Activated gamma-delta T cell treated with anti-CD3 and anti-CD28 coated beads, Interleukin-2, amount 50 U/mL, for 16 hours (primary cell): ENCODE results near the gene PFKFB3.
A peak's percentile ranks its signal among the peaks of the same experiment; 100 is the strongest.
"Not testable (repeated sequence)": the region's sequence is repeated elsewhere in the genome, so short reads cannot be mapped to it uniquely, and the experiment has no call there.

Experiments used
- DNase-seq: peaks from one replicate; pipeline ENCODE4 v3.0.0-alpha.2; 2020; ENCODE audit warnings: low read depth

PFKFB3 gene

GRCh38 chr10:6202684-6203330 lies at the start of gene PFKFB3:
PFKFB3 (plus strand) TSS chr10:6202932; CDS start chr10:6203261, 329 bp downstream.
- peak; percentile 88 for DNase-seq

- no peak for DNase-seq
Observed at GRCh38 chr10:6153845-6154244, 48.9 kb upstream of the PFKFB3 start.

- DNase-seq, result no peak
Observed at GRCh38 chr10:6154566-6154965, 48.2 kb upstream of the PFKFB3 start.

GRCh38 chr10:6158276-6158675 lies 44.5 kb upstream of the PFKFB3 start:
- DNase-seq, result no peak

- no peak for DNase-seq
Observed at GRCh38 chr10:6161921-6162320, 40.8 kb upstream of the PFKFB3 start.

GRCh38 chr10:6162589-6163356 lies 40.0 kb upstream of the PFKFB3 start:
- no peak for DNase-seq

GRCh38 chr10:6163364-6164270 lies 39.1 kb upstream of the PFKFB3 start:
- peak; percentile 90 for DNase-seq

GRCh38 chr10:6164271-6165095 lies 38.2 kb upstream of the PFKFB3 start:
- no peak for DNase-seq

- no peak for DNase-seq
Observed at GRCh38 chr10:6165221-6165725, 37.5 kb upstream of the PFKFB3 start.

- not testable (repeated sequence) for DNase-seq
Observed at GRCh38 chr10:6165933-6166332, 36.8 kb upstream of the PFKFB3 start.

GRCh38 chr10:6167456-6167855 lies 35.3 kb upstream of the PFKFB3 start:
- DNase-seq, result no peak

GRCh38 chr10:6168084-6168483 lies 34.6 kb upstream of the PFKFB3 start:
- DNase-seq, result no peak

- no peak for DNase-seq
Observed at GRCh38 chr10:6170638-6171037, 32.1 kb upstream of the PFKFB3 start.

GRCh38 chr10:6171881-6172695 lies 30.6 kb upstream of the PFKFB3 start:
- no peak for DNase-seq

- DNase-seq, result peak; percentile 28
Observed at GRCh38 chr10:6173203-6173602, 29.5 kb upstream of the PFKFB3 start.

- no peak for DNase-seq
Observed at GRCh38 chr10:6174201-6174874, 28.4 kb upstream of the PFKFB3 start.

GRCh38 chr10:6175329-6176055 lies 27.2 kb upstream of the PFKFB3 start:
- no peak for DNase-seq

GRCh38 chr10:6176691-6177231 lies 26.0 kb upstream of the PFKFB3 start:
- DNase-seq, result no peak

GRCh38 chr10:6177880-6178281 lies 24.9 kb upstream of the PFKFB3 start:
- DNase-seq, result no peak
